GM18519 (cell line): ENCODE data around the gene DYRK1B.

Source experiments
- ATAC-seq: cut with Tn5 transposase; IDR thresholded peaks from one replicate; pipeline ENCODE4 v1.9.1; 2021; ENCODE audit warnings: mild to moderate bottlenecking, moderate library complexity; ENCODE audit not compliant: unreplicated experiment, low FRiP score

DYRK1B gene

DNA sequence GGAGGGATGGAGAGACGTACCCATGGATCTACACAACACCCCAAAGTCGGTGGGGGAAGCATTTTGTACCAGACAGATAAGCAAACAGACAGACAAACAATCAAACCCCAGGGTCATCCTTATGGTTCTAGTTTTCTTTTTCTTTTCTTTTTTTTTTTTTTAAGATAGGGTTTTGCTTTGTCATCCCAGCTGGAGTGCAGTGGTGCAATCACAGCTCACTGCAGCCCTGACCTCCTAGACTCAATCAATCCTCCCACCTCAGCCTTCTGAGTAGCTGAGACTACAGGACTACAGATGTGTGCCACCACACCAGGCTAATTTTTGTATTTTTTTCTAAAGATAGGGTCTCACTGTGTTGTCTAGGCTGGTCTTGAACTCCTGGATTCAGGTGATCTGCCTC, 30.2 kb upstream of the DYRK1B start:
- no peak for ATAC-seq

DNA sequence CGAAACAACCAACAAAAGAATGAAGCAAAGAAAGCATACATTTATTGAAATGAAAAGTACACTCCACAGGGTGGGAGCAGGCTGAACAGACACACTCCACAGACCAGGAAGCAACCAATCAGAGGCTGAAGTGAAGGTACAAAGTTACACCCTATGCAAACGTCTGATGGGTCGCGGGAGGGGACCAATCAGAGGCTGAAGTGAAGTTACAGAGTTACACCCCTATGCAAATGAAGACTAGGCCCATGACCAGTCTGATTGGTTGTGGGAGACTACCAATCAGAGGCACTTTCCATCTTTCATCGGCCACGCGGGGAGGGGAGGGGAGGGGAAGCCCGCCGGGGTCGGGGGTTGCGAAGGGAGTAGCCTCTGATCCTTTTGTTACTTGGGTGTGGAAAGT, 24.6 kb upstream of the DYRK1B start:
- no peak for ATAC-seq

DNA sequence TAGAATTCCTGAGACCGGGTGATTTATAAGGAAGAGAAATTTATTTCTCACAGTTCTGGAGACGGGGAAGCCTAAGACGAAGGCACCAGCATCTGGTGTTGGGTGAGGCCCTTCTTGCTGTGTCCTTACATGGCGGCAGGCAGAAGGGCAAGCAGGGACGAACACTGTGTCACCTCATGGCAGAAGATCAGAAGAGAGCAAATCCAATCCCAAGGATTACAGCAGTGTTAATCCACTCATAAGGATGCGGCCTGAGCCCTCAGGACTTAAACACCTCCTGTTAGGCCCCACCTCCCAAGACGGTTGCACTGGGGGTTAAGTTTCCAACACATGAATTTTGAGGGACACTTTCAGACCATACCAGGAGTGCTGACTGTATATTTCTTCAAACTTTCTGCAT, 18.9 kb upstream of the DYRK1B start:
- no peak for ATAC-seq

DNA sequence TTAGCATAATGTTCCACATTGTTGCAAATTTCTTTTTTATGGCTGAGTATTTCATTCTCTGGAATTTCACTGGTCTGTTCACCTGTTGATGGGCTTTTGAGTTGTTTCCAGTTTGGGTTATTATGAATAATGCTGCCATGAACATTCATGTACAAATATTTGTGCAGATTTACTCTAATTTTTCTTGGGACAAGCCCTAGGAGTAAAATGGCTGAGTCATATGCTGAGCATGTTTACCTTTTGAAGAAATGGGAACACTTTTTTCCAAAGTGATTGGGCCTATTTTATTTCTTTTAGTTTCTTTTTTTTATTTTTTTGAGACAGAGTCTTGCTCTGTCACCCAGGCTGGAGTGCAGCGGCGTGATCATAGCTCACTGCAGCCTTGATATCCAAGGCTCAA, 16.9 kb upstream of the DYRK1B start:
- no peak for ATAC-seq

DNA sequence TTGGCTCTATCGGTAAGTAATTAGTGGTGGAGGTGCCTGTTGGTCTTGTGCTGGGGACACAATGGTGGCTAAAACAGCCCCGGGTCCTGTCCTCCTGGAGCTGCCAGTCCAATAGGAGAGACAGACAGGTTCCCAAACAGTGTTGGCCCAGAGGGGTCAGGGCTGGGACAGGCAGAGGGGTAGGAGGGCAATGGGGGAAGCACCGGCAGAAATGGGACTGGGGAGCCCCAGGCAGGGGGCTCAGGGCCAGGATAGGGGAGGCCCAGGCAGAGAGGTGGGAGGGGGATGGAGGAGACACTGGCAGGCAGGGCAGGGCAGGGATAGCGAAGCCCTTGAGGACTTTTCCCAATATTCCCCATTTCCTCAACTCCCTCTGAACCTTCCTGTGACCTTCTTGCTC, 14.4 kb upstream of the DYRK1B start:
- no peak for ATAC-seq

DNA sequence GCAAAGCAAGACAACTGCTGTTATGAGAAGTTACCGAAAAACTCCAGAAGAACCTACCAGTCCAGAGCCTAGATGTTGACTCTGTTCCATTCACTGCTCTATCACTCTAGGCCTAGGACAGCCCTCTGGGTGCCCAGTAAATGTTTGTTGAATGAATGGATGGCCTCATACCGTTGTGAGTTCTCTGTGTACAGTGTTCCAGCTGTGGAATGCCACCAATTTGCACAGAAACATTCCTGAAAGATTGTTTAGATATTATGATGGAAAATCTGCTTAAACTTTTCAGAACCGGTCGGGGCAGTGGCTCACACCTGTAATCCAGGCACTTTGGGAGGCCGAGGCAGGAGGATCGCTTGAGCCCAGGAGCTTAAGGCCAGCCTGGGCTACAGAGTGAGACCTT, 13.6 kb upstream of the DYRK1B start:
- ATAC-seq, result no peak

DNA sequence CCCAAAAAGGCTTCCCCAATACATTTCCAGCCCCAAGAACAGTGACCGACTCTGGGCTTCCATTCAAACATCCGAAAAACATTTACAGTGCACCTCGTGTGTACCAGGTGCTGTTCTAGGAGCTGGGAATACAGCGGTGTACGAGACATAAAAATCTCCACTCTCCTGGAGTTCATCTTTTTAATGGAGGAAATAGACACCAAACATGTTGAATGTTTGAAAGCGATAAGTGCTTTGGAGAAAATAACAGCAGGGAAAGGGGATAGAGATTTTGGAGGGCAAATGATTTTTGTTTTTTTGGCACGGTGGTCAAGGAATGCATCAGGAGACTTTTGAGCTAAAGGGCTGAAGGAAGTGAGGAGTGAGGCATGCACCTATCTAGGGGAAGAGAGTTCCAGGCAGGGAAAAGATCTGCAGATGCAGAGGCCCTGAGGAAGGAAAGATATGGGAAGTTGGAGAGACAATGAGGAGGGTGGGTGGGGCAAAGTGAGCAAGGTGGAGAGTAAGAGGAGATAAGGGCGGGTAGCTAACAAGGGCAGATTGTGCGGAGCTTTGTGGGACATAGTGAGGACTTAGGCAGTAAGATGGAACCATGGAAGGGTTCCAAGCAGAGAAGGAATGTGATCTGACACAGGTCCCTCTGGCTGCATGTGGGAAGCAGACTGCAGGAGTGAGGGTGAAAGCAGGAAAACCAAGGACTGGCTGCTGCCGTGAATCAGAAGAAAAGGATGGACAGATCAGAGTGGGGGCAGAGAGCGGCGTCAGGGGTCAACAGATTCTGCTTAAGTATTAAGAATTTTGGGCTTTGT, 12.9 kb upstream of the DYRK1B start:
- no peak for ATAC-seq

DNA sequence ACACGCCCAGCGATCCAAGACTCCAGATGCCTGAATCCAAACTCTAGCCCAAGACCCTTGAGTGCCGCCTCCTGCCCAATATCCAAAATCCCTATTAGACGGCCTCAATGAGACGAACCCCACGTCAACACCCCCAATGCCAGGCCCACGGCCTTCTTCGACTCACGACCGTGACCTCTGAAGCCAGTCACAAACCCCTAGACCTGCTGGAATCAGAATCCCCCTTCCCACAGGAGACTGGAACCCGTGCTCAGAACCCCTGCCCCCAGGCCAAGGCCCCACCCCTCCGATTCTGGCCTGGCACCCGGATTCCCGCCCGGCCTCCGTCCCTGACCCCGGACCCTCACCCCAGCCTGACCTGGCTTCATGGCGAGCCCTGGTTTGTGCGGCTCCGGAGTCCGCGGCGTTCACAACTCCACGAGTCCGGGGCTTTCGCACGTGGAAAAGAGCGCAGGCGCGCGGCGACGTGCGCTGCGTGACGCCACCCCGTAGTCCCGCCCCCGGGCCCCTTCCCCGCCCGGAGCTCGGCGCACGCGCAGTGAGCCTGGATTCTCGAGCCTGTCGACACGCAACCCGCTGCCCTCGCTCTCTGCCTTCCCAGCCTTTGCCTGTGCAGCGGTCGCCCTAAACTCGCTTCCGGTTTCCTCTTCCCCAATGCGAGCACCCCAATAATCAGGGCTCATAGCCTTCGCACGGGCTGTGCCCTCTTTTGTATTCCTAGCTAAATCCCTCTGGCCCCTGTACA, 12.1 kb upstream of the DYRK1B start, which contains the start of gene FBL:
Gene FBL (minus strand): TSS at position 447 of the 745 bp plus-strand sequence. CDS start 79 bp downstream, at position 368.
- peak; percentile 73 for ATAC-seq

DNA sequence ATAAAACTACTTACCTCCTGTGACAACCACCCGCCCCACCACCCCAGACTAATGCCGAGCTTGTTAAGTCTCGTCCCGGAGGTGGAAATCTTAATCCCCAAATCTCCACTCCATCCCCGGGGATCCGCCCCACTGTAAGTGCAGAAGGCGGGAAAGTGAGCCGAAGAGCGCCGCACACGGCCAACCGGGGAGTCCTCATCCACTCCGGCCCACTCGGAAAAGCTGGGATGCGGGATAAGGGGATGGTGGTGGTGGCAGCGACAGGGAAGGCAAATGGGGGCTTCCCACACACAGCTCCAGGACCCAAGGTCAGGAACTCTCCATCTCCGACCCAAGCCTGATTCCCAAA, 11.6 kb upstream of the DYRK1B start:
- no peak for ATAC-seq

DNA sequence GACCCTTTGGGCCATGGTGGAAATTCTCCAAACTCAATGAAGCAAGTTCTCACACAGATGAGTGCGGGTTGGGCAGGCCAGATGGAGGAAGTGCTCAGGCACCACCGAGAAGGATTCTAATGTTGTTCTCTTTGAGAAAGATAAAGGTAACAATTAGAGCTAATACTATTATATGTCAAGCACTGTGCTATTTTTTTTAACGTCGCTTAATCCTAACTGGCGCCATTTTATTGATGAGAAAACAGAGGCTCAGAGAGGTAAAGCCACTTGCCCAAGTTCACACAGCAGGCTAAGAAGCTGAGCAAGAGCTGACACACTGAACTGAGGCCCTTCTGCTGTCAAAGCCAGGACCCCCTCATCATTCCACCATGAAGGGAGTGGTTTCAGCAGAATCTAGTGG, 11.2 kb upstream of the DYRK1B start:
- ATAC-seq, result no peak

DNA sequence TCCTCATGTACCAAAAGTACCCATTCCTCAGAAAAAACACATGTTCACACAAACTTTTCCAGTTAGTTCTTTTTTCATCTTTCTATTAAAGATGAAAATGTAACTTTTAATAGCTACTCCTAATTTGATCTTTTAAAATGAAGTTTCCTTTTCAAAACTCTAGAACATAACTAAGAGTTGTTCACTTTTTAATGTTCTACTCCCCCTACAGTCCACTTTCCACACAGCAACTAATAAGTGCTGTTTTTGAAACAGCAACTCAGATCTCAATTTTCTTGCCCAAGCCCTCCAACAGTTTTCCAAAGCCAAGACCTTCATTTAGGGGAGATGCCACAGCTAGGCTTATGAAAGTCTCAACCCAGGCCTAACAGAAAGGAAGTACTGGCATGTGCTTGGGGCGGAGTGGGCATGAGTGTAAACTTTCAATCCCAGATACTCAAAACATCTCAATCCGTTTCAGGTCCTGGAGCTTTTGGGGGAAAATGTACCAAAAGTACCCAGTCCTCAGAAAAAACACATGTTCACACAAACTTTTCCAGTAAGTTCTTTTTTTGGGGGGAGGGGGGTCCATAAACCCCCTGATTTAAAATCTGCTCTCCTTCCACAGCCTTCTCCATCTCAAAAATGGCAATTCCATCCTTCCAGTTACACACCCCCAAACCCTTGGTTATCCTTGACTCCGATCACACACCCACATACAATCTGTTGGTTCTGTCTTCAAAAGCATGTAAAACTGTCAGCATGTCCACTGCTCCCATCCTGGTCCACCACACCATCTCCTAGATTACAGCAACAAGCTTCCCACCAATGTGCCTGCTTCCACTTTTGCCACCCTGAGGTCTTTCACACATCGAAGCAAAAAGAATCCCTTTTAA, 10.2 kb upstream of the DYRK1B start:
- ATAC-seq, result no peak

DNA sequence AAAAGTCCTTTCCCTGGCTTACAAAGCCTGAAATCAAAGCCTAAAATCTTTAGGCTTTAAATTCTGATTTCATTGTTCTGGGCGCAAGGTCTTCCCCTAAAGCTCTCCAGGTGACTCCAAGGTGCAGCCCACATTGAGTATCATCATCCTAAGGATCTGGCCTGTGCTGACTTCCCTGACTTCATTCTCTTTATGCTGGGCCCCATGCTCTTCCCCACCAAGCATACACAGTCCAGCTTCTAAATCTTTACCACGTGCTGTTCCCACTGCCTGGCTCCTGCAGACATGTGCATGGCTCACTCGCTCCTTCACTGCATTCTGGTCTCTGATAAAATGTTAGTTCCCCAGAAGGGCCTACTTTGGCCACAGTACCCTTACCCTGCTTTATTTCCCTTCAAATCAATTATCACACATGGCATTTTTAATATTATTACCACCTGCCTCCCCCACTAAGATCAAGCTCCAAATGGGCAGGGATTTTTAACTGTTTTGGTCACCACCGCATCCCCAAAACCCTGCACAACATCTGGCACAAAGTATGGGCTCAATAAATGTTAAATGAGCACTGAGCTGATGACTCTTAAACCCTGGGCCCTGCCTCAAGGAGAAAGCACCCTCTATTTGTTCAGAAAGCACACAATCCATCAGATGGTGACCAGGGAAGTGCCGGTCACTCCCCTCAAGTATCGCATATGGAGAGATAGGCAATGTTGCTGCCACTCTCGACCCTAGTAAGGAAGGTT, 8.9 kb upstream of the DYRK1B start:
- ATAC-seq, result no peak

DNA sequence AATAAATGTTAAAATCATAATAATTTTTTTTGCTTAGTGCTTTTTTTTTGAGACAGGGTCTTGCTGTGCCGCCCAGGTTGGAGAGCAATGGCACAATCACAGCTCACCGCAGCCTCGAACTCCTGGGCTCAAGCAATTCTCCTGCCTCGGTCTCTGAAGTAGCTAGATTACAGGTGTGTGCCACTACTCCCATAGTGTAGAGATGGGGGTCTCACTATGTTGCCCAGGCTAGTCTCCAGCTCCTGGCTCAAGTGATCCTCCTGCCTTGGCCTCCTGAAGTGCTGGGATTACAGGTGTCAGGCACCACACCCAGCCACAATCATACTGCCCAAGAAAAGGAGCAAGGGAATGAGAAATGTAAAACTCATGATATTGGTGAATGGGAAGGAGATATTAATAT, 7.1 kb upstream of the DYRK1B start:
- ATAC-seq, result no peak

DNA sequence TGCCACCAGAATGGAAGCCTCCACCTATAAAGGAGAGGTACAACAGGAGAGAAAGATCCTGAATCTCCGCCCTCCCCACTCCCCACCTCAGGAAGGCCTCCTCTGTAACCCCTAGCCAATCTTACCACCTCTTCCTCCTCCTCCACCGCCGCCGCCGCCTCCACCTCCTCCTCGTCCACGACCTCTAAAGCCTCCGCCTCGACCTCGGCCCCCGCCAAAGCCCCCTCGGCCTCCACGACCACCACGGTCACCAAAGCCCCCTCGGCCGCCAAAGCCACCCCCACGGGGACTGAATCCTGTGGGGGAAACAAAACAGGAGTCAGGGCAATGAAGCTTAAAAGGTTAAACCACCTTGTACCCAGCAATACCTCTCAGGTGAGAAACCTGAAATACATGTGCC, 6.5 kb upstream of the DYRK1B start:
- no peak for ATAC-seq

DNA sequence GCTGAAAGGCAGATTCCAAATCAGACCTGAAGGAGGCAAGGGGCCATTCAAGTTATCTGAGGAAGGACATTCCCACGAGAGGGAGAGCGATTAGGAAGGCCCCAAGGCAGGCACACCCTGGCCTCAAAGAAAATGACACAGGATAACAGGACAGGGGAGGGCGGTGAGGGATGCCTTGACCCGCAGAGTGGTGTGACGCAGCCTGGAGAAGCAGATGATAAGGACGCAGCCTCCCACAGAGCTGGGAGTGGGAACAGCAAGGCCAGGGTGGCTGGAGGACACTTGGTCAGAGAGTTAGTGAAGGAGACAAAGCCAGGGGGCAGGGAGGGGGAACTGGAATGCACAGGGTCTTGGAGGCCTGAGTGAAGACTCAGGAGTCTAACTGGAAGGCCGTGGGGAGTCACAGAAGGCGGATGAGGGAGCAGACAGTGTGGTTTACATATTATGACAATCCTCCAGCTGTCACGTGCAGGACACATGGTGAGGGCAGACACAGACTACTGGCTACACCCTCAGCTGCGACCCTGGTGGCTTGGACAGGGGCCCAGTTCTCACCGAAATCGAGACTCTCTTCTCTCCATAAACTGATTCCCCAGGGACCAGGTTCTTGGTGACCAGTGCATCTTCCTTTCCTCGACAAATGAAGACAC, 5.8 kb upstream of the DYRK1B start:
- no peak for ATAC-seq

DNA sequence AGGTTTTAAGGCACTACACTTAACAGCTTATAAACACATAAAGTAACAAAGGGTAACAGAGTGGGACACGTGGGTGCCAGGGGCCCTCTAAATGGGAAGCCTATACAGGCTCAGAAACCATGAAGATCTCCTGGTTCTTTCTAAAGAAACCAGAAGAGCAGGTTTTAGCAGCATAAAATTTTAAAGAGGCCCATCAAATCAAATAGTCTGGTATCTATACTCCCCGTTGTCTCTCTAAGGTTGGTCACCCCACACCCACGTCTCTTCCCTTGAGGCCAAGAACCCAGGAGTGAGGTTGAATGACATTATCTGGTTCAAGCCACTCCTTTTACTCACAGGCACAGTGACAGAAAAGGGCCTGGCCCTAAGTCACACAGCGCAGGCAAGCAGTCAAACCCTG, 4.6 kb upstream of the DYRK1B start:
- no peak for ATAC-seq

DNA sequence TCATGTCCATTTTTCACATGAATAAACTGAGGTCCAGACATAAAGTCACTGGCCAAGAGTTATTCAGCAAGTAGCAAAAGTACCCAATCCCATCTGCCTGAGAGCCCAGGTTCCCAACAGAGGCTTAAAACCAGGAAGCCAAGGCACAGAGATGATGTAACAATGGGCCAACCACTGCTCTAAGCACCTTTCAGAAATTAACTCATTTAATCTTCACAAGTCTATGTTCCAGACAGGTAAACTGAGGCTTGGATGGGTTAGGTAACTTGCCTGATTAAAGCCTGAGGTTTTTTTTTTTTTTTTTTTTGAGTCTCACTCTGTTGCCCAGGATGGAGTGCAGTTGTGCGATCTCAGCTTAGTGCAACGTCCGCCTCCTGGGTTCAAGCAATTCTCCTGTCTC, 4.0 kb upstream of the DYRK1B start:
- ATAC-seq, result no peak

DNA sequence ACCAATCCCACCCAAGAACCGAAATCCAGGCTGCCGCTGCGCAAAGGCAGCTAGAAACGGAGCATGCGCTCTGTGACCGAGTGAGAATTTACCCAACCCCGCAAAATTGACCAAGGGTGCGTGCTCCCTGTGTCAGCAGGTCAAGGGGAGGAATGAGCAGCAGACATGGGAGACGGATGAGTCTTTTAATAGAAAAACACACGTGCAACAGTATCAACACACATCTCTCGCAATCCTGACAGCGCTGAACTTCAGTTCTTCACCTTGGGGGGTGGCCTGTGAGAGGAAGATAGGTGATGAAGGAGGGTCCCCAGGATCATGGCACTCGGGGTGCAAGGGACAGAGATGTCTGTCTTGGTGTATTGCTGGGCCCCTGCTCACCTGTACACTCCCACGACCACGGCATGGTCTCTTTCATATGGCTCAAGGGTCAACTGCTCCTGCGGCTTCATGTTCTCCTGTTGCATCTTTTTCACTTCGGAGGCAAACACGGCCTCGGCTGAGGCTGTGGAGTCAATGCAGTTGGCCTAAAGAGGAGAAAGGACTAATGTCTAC, 402 bp upstream of the DYRK1B start:
- peak; percentile 40 for ATAC-seq

DNA sequence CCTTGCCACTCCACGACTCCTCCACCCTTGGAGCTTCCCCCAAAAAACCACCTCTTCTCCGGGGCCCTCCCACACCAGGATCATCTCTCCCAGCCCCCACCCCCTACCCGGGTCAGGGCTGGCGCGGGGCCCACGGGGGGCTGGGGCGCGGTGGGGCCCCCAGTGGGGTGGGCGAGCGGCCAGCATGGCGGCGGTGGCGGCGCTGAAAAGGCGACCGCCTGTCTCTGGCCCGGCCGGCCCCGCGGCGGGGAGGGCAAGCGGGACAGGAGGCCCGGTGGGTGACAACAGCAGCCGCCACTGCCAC, 850 bp downstream of the DYRK1B start:
- no peak for ATAC-seq
